Measurements from ENCODE around the gene STAP2.

Gene STAP2, protein sequence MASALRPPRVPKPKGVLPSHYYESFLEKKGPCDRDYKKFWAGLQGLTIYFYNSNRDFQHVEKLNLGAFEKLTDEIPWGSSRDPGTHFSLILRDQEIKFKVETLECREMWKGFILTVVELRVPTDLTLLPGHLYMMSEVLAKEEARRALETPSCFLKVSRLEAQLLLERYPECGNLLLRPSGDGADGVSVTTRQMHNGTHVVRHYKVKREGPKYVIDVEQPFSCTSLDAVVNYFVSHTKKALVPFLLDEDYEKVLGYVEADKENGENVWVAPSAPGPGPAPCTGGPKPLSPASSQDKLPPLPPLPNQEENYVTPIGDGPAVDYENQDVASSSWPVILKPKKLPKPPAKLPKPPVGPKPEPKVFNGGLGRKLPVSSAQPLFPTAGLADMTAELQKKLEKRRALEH

DNA sequence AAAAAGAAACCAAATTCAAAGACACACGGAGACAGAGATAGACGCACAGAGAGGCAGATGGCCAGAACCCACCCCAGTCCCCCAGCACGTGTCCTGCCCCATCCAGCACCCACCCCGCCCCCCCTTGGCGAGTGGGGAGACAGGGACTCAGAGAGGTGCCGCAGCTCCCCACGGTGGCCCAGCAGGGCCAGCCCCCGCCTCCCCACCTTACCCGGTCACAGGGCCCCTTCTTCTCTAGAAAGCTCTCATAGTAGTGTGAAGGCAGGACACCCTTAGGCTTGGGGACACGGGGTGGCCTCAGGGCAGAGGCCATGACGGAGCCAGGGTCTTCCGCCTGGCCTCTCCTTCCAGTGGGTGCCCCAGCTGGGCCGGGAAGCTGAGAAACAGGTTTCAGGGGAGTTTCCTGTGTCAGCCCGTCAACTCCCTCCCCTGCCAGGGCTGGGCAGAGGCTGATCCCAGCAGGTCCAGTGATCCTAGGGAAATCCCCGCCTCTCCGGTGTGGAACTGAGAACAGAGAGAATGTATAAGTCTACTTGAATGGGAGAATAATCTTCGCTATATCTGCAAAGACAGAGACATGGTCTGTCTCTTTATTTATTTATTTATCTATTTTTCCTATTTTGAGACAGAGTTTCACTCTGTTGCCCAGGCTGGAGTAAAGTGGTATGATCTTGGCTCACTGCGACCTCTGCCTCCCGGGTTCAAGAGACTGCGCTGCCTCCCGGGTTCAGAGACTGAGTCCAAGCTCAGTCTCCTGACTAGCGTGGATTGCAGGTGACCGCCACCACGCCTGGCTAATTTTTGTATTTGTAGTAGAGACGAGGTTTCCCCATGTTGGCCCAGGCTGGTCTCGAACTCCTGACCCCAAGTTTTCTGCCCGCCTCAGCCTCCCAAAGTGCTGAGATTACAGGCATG lies at the start of gene STAP2:
Gene STAP2, minus strand, starts transcription at position 387 of the 915 bp plus-strand sequence. Its CDS starts 74 bp downstream, at position 313.
- TF ChIP-seq ZNF70 (CRISPR knock-in tag; IDR thresholded peaks at IDR 0.05) (no peak), TOX (CRISPR knock-in tag; IDR thresholded peaks at IDR 0.05; ENCODE audit: borderline replicate concordance) (no peak), ARNTL (CRISPR knock-in tag; IDR thresholded peaks at IDR 0.05; ENCODE audit: borderline replicate concordance, low read depth) (no peak), BACH2 (CRISPR knock-in tag; IDR thresholded peaks at IDR 0.05; ENCODE audit: borderline replicate concordance) (no peak), ZNF8 (CRISPR knock-in tag; IDR thresholded peaks at IDR 0.05) (no peak), CSDC2 (CRISPR knock-in tag; IDR thresholded peaks at IDR 0.05) (no peak), SNAI2 (CRISPR knock-in tag; IDR thresholded peaks at IDR 0.05) (no peak), ISL1 (CRISPR knock-in tag; IDR thresholded peaks at IDR 0.05) (no peak), ESRRG (CRISPR knock-in tag; IDR thresholded peaks at IDR 0.05) (no peak), RARB (CRISPR knock-in tag; IDR thresholded peaks at IDR 0.05) (no peak), TCF4 (CRISPR knock-in tag; IDR thresholded peaks at IDR 0.05; ENCODE audit: borderline replicate concordance) (no peak)
- TF ChIP-seq, protein P1, sequence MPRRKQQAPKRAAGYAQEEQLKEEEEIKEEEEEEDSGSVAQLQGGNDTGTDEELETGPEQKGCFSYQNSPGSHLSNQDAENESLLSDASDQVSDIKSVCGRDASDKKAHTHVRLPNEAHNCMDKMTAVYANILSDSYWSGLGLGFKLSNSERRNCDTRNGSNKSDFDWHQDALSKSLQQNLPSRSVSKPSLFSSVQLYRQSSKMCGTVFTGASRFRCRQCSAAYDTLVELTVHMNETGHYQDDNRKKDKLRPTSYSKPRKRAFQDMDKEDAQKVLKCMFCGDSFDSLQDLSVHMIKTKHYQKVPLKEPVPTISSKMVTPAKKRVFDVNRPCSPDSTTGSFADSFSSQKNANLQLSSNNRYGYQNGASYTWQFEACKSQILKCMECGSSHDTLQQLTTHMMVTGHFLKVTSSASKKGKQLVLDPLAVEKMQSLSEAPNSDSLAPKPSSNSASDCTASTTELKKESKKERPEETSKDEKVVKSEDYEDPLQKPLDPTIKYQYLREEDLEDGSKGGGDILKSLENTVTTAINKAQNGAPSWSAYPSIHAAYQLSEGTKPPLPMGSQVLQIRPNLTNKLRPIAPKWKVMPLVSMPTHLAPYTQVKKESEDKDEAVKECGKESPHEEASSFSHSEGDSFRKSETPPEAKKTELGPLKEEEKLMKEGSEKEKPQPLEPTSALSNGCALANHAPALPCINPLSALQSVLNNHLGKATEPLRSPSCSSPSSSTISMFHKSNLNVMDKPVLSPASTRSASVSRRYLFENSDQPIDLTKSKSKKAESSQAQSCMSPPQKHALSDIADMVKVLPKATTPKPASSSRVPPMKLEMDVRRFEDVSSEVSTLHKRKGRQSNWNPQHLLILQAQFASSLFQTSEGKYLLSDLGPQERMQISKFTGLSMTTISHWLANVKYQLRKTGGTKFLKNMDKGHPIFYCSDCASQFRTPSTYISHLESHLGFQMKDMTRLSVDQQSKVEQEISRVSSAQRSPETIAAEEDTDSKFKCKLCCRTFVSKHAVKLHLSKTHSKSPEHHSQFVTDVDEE (CRISPR knock-in tag; IDR thresholded peaks at IDR 0.05), result no peak
- TF ChIP-seq, protein P2, sequence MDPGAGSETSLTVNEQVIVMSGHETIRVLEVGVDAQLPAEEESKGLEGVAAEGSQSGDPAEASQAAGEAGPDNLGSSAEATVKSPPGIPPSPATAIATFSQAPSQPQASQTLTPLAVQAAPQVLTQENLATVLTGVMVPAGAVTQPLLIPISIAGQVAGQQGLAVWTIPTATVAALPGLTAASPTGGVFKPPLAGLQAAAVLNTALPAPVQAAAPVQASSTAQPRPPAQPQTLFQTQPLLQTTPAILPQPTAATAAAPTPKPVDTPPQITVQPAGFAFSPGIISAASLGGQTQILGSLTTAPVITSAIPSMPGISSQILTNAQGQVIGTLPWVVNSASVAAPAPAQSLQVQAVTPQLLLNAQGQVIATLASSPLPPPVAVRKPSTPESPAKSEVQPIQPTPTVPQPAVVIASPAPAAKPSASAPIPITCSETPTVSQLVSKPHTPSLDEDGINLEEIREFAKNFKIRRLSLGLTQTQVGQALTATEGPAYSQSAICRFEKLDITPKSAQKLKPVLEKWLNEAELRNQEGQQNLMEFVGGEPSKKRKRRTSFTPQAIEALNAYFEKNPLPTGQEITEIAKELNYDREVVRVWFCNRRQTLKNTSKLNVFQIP (CRISPR knock-in tag; IDR thresholded peaks at IDR 0.05; ENCODE audit: borderline replicate concordance, low read depth), result no peak
- ATAC-seq, result no peak

DNA sequence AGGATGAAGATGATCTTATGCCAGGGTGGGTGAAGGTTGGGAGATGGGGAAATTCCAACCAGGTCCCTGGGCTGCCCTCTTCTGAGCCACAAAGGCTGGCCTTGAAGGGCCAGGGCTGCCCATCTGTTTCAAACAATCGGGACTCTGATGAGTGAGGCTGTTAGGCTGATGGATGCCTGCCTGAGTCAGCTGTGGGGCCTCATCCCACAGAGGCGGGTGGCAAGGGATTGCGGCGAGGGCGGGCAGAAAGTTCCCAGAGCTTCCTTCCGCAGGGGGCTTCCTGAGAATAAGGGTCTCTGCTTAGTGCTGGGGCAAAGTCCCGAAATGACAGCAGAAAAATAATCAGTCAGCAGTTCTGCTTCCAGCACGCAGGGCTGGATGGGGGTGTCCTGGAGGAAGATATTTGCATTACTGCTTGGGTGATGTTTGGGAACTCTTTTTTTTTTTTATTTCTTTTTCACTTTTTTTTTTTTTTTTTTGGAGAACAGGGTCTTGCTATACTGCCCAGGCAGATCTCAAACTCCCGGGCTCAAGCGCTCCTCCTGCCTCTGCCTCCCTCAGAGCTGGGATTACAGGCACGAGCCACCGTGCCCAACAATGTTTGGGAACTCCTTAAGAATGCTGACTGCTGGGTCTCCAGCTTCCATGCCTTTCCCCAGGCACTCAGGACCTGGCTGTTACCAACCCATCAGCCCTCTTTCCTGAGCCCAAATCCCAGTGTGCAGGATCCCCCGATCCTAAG lies 47.6 kb upstream of the STAP2 start:
- no peak for TF ChIP-seq ZFP3 (CRISPR knock-in tag; IDR thresholded peaks at IDR 0.05)
- no peak for TF ChIP-seq RARB (CRISPR knock-in tag; IDR thresholded peaks at IDR 0.05)
- no peak for TF ChIP-seq CSDC2 (CRISPR knock-in tag; IDR thresholded peaks at IDR 0.05)
- TF ChIP-seq, protein P3, sequence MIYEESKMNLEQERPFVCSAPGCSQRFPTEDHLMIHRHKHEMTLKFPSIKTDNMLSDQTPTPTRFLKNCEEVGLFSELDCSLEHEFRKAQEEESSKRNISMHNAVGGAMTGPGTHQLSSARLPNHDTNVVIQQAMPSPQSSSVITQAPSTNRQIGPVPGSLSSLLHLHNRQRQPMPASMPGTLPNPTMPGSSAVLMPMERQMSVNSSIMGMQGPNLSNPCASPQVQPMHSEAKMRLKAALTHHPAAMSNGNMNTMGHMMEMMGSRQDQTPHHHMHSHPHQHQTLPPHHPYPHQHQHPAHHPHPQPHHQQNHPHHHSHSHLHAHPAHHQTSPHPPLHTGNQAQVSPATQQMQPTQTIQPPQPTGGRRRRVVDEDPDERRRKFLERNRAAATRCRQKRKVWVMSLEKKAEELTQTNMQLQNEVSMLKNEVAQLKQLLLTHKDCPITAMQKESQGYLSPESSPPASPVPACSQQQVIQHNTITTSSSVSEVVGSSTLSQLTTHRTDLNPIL (CRISPR knock-in tag; IDR thresholded peaks at IDR 0.05; ENCODE audit: low read depth), result no peak
- no peak for TF ChIP-seq ARNTL (CRISPR knock-in tag; IDR thresholded peaks at IDR 0.05; ENCODE audit: borderline replicate concordance, low read depth)
- no peak for TF ChIP-seq BACH2 (CRISPR knock-in tag; IDR thresholded peaks at IDR 0.05; ENCODE audit: borderline replicate concordance)
- no peak for ATAC-seq

DNA sequence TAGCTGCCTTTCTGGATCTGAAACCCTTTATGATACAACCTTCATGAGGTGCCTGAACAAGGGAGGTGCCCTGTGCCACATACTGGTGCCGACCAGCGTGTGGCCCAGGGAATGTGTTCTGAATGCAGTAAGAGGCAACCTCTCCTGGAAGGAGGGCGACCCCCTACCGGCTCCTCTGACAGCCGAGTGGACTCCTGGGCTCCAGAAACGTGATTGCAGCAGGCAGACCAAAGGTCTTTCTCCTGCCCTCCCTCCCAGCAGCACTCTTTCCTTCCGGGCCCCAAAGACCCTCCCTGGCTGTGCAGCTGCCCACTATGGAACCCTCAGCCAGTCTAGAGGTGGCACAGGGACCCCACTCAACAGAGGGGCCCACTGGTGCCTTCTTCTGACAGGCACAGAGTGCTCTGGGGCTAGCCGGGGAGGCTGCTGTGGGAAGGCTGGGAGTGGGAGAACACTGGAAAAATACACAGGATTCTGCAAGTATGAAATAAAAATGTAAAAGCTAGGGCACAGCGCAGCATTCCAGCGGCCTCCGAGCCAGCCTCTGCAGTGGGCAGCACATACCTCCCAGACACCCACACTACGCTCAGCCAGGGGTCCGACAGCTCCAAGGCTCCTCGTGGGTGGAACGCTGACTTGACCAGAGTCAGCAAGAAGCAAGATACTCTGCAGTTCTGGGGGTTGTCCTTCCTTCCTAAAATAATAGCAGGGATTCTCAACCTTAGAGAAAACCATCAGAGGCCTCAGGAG lies 46.8 kb upstream of the STAP2 start:
- no peak for ATAC-seq

More for the DNA sequence above, 46.8 kb upstream of the STAP2 start:
- TF ChIP-seq TOX (CRISPR knock-in tag; IDR thresholded peaks at IDR 0.05; ENCODE audit: borderline replicate concordance) (no peak), ZNF70 (CRISPR knock-in tag; IDR thresholded peaks at IDR 0.05) (no peak)
- TF ChIP-seq, protein P1 (CRISPR knock-in tag; IDR thresholded peaks at IDR 0.05), result no peak

All from SK-N-SH treated with all-trans-retinoic acid at 6 μM for 48 hours (cell line).